ENCODE measurements around the gene STAB1.

The STAB1 gene

GRCh38 chr3:52512105-52512504, 17.0 kb downstream of the STAB1 start:
- no peak for DNase-seq

GRCh38 chr3:52512727-52513126, 17.6 kb downstream of the STAB1 start:
- DNase-seq: no peak

- no peak for DNase-seq
Measured at GRCh38 chr3:52513281-52513680, 18.1 kb downstream of the STAB1 start.

GRCh38 chr3:52514576-52514975, 19.4 kb downstream of the STAB1 start:
- DNase-seq: no peak

GRCh38 chr3:52515192-52515591, 20.1 kb downstream of the STAB1 start:
- DNase-seq: no peak

GRCh38 chr3:52516509-52517195, 21.5 kb downstream of the STAB1 start:
- no peak for DNase-seq

- no peak for DNase-seq
Measured at GRCh38 chr3:52517796-52518722, 22.9 kb downstream of the STAB1 start.

- DNase-seq: no peak
Measured at GRCh38 chr3:52518723-52519444, 23.7 kb downstream of the STAB1 start.

- no peak for DNase-seq
Measured at GRCh38 chr3:52519445-52520140, 24.5 kb downstream of the STAB1 start.

GRCh38 chr3:52520141-52520667, 25.1 kb downstream of the STAB1 start:
- DNase-seq: no peak

GRCh38 chr3:52520716-52521487, 25.8 kb downstream of the STAB1 start:
- no peak for DNase-seq

- DNase-seq: no peak
Measured at GRCh38 chr3:52521488-52521824, 26.3 kb downstream of the STAB1 start.

GRCh38 chr3:52521881-52522650, 26.9 kb downstream of the STAB1 start:
- no peak for DNase-seq

- no peak for DNase-seq
Measured at GRCh38 chr3:52522651-52523251, 27.6 kb downstream of the STAB1 start.

GRCh38 chr3:52523386-52524257, 28.5 kb downstream of the STAB1 start:
- DNase-seq: no peak

GRCh38 chr3:52524258-52524751, 29.2 kb downstream of the STAB1 start:
- DNase-seq: no peak

- DNase-seq: no peak
Measured at GRCh38 chr3:52524752-52525679, 29.9 kb downstream of the STAB1 start.

Measured in activated effector memory CD4-positive, alpha-beta T cell treated with anti-CD3 and anti-CD28 coated beads, Interleukin-2, amount 50 U/mL, for 16 hours (primary cell).